ENCODE results near the gene RALGDS. TPM values are rescaled to one million over a fixed set of nuclear protein-coding genes. Genes with fewer than 3 reads are reported as not detected.

The RALGDS gene
- total and polyA plus RNA-seq, 2 experiments from 2014 or later: 50.4 to 58.3 TPM

GRCh38 chr9:133141833-133142595 is 21.0 kb upstream of the RALGDS start:
- Histone ChIP-seq H3K27ac (no peak overlapping the region), H3K4me3 (no peak overlapping the region), H3K27me3 (no peaks in the 10 kb centered on the region), H3K9me3 (ENCODE audit: low read depth) (no peaks in the 10 kb centered on the region), H3K4me1 (ENCODE audit: low read depth) (peaks cover 17% of the 10 kb centered on the region), H3K36me3 (no peaks in the 10 kb centered on the region)
- no peak for TF ChIP-seq CTCF (IDR thresholded peaks at IDR 0.05; ENCODE audit: low read depth, low read length)
- DNase-seq (ENCODE audit: low read depth in 1 of 2, low spot score in 1 of 2): no peak

GRCh38 chr9:133140606-133141005 is 19.6 kb upstream of the RALGDS start:
- Histone ChIP-seq H3K4me3 (no peak overlapping the region), H3K9me3 (ENCODE audit: low read depth) (no peaks in the 10 kb centered on the region), H3K27ac (no peak overlapping the region), H3K36me3 (no peaks in the 10 kb centered on the region), H3K27me3 (no peaks in the 10 kb centered on the region), H3K4me1 (ENCODE audit: low read depth) (peaks cover 17% of the 10 kb centered on the region)
- no peak for DNase-seq (ENCODE audit: low read depth in 1 of 2, low spot score in 1 of 2)
- no peak for TF ChIP-seq CTCF (IDR thresholded peaks at IDR 0.05; ENCODE audit: low read depth, low read length)

DNA sequence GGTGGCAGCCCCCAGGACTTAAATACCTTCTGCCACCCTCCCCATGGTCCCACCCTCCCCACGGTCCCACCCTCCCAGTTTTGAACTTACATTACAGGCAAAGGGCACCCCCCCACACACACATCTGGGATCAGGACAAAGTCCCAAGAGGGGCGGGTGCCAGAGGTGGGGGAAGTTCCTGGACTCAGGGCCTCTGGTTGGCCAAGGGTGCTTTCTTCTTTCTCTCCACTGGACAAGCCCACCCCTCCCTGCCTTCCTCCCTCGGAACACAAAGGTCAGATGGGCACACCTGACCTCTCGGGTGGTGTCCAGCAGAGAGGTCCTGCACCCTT is 19.1 kb upstream of the RALGDS start:
- peaks cover 17% of the 10 kb centered on the region for H3K4me1 ChIP-seq (ENCODE audit: low read depth)

DNA sequence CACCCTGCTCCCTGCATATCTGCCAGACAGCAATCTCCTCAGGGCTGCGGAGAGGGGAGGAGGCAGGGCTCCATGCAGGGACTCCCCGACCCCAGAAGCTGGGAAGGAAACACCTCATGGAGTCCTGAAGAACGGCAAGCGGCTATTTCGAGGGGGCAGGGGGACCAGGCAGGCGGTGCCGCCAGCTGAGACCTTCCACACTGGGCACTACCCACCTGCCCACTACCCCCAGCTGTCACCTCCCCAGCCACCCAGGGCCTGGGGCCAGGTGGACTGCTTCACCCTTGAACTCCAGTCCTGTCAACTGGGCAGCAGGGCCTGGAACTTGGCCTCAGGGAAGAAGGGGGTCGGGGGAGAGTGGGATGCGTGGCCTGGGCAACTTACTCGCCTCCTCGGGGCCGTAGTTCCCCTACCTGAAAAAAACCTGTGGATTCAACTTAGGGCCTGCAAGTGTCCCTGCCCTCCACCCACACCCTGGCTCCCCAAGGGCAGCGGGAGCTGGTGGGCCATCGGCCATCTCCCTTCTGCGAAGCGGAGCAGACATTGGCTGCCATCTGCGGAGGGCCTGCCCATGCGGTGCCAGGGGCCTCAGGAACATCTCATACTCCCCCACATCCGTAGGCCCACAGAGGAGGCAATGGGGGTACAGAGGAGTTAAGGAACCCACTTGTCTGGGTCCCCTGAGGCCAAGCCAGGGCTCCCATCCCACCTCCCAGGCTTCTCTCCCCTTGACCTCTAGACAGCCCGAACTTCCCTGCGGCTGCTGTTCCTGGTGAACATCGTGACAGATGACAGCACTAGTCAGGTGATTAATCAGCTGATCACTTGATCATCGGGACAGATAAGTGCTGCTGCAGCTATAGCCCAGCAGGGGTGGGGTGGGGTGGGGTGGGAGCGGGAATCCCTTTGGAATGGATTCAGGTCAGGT is 18.5 kb upstream of the RALGDS start:
- H3K4me3 ChIP-seq: no peak overlapping the region
- H3K4me1 ChIP-seq (ENCODE audit: low read depth): peaks cover 17% of the 10 kb centered on the region

More for the DNA sequence above, 19.1 kb upstream of the RALGDS start:
- DNase-seq (ENCODE audit: low read depth in 1 of 2, low spot score in 1 of 2): no peak
- Histone ChIP-seq H3K36me3 (no peaks in the 10 kb centered on the region), H3K27me3 (no peaks in the 10 kb centered on the region), H3K9me3 (ENCODE audit: low read depth) (no peaks in the 10 kb centered on the region), H3K27ac (no peak overlapping the region), H3K4me3 (no peak overlapping the region)
- TF ChIP-seq CTCF (IDR thresholded peaks at IDR 0.05; ENCODE audit: low read depth, low read length): no peak

More for the DNA sequence above, 18.5 kb upstream of the RALGDS start:
- H3K27ac ChIP-seq: no peak overlapping the region
- no peaks in the 10 kb centered on the region for H3K27me3 ChIP-seq
- TF ChIP-seq CTCF (IDR thresholded peaks at IDR 0.05; ENCODE audit: low read depth, low read length): no peak
- H3K9me3 ChIP-seq (ENCODE audit: low read depth): no peaks in the 10 kb centered on the region
- no peaks in the 10 kb centered on the region for H3K36me3 ChIP-seq
- DNase-seq (ENCODE audit: low read depth in 1 of 2, low spot score in 1 of 2): no peak

Data from cardiac muscle cell (in vitro differentiated cells and primary cell).